Measurements from ENCODE around the gene AMOTL1. TPM values are rescaled to one million over a fixed set of nuclear protein-coding genes. Genes with fewer than 3 reads are reported as not detected.
"Not testable (repeated sequence)": the region's sequence is repeated elsewhere in the genome, so short reads cannot be mapped to it uniquely, and the experiment has no call there.

Gene AMOTL1
- polyA plus RNA-seq, 4 donors, result 38.4 to 52.1 (median 47.5) TPM

DNA sequence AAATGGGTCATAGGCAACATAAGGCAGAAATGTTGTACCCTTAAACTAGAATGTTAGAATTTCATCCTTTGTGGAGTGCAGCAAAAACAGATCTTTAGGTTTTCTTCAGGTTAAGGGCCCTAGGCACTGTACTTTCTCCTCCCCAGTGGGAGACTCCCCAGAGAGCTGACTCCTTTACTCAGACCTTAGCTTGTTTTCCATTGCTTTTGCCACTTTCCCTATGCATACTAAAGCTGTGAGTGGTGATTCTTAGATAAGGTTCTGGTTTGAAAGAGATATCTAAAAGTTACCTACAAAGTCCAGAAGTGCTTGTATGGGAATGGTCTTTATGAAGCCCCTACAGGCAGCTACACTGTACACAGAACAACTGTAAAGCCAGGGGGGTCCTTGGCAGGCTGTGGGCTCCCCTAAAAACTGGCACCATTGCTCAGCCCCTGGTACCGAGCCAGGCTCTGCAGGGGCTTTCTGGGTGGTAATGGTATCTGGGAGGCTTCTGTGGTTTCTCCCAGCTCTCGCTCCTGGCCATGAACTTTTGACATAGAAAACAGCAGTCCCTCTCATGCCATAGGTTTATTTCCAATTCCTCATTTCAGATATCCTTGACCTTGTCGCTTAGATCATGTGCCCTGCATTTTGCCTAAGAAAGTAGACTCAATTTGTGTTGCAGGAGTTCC, 23.2 kb downstream of the AMOTL1 start:
- no peak for DNase-seq (ENCODE audit: low read depth in 4 of 4, low spot score in 3 of 4)

DNA sequence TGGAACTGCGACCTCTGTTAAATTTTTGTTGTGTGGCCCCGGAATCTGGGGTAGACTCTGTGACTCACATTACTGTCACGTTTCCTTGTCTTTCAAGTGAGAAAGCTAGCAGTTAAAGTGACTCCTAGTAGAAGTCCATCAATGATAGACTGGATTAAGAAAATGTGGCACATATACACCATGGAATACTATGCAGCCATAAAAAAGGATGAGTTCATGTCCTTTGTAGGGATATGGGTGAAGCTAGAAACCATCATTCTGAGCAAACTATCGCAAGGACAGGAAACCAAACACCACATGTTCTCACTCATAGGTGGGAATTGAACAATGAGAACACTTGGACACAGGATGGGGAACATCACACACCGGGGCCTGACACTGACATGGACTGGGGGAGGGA, 23.8 kb downstream of the AMOTL1 start:
- not testable (repeated sequence) for DNase-seq (ENCODE audit: low read depth in 4 of 4, low spot score in 3 of 4)

DNA sequence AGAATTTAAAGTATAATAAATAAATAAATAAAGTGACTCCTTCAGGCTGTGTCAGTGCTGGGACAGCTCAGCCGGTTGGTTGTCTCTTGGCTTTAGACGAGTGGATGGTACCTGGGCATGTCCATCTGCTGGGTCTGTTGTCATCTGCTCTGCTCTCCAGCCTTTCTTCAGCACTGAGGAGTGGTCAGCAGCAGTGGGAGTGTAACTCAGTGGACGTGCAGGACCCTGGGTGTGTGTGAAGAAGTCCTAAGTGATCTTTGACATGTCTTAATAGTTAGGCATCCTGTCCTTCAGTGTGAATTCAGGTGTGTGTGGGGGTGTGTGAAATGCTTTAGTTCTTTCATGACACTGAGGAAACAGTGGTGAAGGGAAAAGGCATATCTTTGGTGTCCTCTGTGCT, 24.3 kb downstream of the AMOTL1 start:
- no peak for DNase-seq (ENCODE audit: low read depth in 4 of 4, low spot score in 3 of 4)

DNA sequence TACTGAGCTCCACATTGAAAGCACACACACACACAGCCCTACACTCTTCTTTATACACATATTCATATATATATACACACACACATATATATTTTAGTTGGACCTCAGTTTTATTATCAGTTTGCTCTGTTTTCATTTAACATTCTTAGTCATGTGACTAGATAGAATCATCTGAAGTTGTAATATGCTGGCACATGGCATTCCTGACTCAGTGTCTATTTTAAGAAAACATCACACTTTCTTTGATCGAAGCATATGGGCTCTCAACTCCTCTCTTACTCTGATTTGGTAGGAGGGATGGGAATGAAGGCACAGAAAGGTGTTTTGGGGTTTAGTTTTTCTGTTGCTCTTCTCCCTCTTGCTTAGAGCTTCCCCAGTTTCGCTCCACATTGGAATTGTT, 24.8 kb downstream of the AMOTL1 start:
- no peak for DNase-seq (ENCODE audit: low read depth in 4 of 4, low spot score in 3 of 4)

DNA sequence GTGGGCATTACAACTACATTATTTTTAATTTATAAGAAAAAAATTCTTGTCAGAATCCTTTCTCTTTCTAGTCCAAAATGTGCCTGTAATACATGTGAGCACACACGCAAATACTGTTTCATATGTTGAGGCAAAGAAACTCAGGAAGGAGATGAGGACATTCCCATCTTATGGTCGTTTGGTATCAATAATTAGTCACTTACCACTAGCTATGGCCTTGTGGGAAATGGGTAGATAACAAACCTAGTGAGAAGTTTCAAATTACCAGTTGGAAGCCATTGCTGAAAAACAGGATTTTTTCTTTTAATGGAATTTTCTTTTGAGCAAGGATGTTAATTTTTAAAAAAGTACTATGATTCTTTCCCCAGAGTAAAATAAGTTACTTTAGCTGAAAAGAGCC, 25.7 kb downstream of the AMOTL1 start:
- DNase-seq (ENCODE audit: low read depth in 4 of 4, low spot score in 3 of 4), result no peak

DNA sequence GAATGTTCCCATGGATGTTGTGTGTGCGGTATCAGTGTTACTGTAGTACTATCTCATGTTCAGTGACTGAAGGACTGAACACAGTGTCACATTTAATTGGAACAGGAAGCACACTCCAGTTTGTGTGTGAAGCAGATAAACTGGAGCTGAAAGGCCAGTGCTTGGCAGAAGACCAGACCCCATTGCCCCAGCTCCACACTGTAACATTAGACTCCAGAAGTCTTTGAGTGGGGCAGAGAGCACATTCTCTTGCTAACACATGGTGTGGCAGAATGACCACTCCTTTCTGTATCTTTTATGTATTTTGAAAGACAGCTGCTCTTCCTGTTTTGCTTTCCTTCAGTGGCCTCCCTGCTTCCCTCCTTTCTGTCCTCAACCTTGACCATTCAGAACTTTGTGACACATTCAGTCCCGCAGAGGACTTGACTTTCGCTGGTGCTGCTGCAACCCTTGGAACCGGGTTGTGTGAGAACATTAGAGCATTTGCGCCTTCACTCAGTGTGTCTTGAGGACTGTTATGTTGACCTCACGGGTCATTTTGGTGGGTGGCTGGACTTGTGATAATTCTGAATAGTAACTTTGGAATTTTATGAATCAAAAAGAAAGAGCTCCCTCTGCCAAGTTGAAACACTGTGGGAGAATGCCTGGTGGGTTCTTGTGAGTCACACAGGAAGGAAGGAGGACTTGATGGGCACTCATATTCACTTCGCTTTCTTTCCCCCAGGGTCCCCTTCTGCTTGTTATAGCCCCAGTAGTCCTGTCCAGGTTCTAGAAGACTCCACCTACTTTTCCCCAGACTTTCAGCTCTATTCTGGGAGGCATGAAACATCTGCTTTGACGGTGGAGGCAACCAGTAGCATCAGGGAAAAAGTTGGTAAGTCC, 26.4 kb downstream of the AMOTL1 start:
- DNase-seq (ENCODE audit: low read depth in 4 of 4, low spot score in 3 of 4), result no peak

DNA sequence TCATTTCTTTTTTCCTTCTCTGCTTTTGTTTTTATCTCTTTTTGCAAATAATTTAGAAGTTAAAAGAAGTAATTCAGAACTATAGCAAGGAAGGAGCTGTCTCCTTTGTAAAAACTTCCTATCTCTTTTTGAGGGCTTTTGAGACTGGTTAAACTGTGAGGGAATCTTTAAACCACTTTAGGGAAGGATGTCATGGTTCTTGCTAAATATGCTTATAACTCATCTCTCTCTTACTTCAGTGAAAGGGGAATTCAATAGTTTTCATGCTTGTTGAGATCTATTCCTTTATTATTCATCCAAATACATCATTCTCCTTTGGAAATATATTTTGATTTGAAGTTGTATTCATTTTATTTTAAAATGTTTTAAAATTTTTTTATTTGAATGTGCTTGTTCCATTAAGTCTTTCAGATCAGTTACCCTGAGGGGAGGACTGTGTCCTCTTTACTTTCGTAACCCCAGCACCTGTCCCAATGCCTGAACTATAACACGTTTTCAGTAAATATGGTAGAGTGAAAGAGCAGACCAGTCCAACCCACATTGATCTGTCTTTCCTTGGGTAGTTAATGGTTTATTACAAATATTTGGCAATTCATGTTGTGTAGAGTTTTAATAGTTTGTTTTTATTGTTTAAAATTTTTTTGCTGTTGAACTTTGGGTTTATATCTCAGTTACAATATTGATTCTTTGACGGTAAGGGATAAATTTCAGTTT, 27.5 kb downstream of the AMOTL1 start:
- no peak for DNase-seq (ENCODE audit: low read depth in 4 of 4, low spot score in 3 of 4)

DNA sequence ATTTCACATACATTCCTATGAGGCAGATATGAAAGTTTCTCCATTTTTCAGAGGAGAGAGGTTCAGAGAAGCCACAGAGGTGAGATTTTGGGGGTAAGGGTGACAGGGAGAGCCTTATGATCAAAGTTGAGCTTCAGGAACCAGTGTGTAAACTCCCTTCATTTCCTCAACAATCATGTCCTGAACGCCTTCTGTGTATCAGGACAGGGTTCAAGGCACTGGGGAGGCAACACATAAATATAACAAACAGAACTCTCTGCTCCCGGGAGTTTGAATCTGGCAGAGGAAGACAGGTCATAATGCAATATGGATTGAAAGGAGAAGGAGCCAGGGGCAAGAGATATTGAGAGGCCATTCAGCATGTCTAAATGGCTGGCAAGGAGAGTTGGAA, 28.0 kb downstream of the AMOTL1 start:
- no peak for DNase-seq (ENCODE audit: low read depth in 4 of 4, low spot score in 3 of 4)

DNA sequence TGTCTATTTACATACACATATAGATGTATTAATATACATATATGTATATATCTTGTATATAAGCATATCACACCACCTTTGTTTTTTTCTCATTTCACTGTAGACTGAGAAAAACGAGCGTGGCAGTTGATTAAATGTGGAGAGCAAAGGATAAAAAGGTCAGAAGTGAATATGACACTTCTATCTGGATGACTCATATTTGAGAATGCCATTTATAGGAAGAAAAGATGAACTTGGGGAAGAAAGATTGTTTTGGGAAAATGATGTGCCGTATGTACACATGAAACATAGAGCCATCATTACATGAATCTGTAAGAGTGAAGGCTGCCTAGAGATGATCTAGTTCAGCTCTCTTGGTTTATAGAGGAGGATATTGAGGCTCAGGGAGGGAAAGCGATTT, 28.7 kb downstream of the AMOTL1 start:
- DNase-seq (ENCODE audit: low read depth in 4 of 4, low spot score in 3 of 4), result no peak

DNA sequence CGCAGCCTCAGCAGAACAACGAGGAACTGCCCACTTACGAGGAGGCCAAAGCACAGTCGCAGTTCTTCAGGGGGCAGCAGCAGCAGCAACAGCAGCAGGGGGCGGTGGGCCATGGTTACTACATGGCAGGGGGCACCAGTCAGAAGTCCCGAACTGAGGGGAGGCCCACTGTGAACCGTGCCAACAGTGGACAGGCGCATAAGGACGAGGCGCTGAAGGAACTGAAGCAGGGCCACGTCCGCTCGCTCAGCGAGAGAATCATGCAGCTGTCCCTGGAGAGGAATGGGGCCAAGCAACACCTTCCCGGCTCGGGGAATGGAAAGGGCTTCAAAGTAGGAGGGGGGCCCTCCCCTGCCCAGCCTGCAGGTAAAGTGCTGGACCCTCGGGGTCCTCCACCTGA, 31.6 kb downstream of the AMOTL1 start:
- no peak for DNase-seq (ENCODE audit: low read depth in 4 of 4, low spot score in 3 of 4)

DNA sequence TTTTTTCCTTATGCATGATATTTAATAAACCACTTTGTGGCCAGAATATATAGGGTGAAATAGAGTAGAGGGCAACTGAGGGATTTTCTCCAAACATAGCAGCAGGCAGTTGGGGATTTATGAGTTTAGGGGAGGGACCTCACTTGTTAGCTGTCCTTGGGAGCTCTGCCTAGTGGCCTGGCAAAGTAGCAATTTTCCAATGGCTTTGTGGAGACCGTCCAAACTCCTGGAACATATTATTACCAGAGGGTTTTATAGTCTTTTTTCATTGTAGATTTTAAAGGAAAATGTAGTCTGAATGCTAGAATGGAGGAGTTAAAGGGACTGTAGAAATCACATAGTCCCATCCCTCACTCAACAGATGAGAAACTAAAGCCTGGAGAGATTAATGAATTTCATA, 32.3 kb downstream of the AMOTL1 start:
- no peak for DNase-seq (ENCODE audit: low read depth in 4 of 4, low spot score in 3 of 4)

DNA sequence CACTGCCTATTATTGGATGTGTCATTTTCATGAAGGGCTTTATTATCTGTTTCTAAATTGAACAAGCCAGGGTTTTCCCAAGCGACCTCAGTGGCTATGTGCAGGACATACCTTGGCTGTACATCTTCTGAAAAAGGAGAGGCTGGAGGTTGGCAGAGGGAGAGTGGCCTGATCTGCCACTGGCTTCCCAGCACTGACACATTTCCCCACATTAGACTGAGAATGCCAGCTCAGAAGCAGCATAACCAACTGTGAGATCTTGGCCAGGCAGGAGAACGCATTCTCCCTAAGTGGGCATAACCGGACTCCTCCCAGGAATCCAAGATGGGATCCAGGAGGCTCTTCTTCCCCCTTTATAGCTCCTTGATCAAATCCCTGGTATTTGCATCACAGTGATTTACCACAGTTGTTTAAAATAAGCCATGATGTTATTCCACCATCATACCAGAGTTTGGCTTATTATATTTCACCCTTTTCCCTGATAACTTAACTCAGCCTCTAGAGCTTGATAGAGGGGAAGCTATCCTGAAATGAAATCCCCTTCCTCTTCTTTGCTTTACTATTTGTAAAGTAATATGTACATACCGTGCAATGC, 33.8 kb downstream of the AMOTL1 start:
- no peak for DNase-seq (ENCODE audit: low read depth in 4 of 4, low spot score in 3 of 4)

DNA sequence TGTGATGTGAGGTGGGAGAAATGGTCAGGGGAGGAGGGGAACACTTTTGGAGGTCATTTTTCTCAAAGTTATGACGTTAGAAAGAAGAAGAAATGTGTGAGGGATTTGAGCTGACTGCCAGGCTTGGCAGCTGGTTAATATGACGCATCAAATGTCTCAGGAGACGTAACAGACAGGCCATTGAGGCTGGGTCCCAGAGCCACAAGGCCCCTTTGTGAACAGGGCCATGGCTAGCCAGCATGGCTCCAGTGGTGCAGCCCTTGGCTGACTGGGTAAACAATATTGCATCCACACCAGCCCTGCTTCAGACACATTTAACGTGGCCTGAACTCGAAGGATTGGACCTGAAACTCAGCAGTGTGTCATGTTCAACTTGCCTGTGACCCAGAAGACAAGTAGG, 34.3 kb downstream of the AMOTL1 start:
- DNase-seq (ENCODE audit: low read depth in 4 of 4, low spot score in 3 of 4), result no peak

DNA sequence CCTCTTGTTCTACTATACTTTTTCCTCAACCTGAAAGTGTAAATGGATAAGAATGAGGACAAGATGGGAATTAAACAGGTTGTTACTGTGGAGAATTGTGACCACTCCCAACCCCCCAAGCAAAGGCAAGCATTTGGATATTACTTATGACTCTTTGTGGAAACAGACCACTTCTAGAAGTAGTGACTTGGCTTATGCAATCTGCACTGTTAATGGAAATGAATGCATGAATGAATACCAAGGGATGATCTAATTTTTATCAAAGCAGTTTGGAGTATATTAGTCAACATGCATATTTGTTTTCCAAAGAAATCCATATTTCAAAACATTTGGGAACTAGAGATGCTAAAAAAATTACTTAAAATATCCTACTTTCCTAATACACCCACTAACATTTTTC, 35.3 kb downstream of the AMOTL1 start:
- no peak for DNase-seq (ENCODE audit: low read depth in 4 of 4, low spot score in 3 of 4)

DNA sequence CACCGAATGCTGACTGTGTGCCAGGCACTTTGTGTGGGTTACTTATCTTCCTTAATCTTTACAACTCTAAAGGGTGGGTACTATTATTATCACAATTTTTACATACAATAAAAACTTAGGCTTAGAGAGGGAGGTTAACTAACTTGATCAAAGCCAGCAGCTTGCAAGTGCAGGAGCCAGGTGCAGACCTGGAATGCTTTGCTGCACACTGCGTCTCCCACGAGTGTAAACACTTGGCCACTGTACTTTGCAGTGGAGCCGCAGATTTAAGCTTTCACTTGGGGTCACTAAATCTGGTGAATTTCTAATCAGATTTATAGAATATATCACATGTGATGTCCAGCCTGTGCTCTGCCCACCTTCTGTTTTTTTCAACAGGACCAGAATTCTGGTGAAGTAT, 36.7 kb downstream of the AMOTL1 start:
- no peak for DNase-seq (ENCODE audit: low read depth in 4 of 4, low spot score in 3 of 4)

DNA sequence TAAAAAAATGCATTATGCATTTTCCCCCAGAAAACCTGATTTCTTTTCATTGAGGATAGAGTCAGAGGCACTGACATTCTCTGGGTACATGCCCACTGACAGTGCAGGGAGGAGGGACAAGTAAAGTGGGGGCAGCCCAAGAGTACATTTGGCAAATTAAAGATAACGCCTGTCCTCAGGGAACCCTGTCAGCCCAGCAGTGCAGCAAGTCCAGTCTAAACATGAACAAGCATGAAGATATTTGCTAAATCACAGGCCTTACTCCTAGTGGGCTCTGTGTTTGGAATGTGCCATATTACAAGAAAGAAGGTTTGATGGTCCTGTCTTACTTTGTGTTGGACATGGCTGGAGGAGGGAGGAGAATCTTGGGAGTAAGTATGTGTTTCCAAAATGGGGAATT, 37.9 kb downstream of the AMOTL1 start:
- no peak for DNase-seq (ENCODE audit: low read depth in 4 of 4, low spot score in 3 of 4)

DNA sequence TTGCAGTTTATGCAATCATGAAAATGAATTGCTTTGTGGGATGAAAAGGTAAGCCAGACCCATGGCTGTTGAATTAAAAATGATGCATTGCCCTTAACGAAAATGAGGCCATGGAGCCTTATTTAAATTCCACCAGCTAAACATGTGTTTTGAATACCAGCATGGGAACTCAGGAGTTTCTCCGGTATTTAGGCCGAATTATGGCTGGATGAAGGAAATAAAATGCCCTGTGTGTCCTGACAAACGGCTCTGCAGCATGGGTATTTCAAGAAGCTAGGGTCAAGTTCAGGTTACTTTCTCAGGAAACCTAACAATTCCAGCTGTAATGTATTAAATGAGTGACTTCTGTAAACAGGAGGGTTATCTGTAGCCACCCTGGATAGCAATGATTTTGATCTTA, 38.3 kb downstream of the AMOTL1 start:
- no peak for DNase-seq (ENCODE audit: low read depth in 4 of 4, low spot score in 3 of 4)

DNA sequence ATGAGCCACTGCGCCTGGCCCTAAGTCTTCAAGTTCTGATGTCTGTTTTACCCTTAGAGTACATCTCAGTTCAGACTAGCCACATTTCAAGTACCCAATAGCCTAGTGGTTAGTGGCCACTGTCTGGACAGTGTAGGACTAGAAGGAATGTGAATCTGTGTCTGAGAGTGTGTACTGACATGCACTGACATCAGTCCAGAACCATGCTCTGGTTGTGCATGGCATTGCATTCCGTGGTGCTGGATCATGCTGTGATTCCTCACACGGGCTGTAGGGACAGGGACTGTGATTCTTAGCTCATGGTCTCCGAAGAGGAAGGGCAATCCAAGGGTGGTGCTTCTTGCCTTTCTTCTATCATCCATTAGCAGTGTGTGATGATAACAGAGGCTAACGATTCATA, 41.1 kb downstream of the AMOTL1 start:
- no peak for DNase-seq (ENCODE audit: low read depth in 4 of 4, low spot score in 3 of 4)

DNA sequence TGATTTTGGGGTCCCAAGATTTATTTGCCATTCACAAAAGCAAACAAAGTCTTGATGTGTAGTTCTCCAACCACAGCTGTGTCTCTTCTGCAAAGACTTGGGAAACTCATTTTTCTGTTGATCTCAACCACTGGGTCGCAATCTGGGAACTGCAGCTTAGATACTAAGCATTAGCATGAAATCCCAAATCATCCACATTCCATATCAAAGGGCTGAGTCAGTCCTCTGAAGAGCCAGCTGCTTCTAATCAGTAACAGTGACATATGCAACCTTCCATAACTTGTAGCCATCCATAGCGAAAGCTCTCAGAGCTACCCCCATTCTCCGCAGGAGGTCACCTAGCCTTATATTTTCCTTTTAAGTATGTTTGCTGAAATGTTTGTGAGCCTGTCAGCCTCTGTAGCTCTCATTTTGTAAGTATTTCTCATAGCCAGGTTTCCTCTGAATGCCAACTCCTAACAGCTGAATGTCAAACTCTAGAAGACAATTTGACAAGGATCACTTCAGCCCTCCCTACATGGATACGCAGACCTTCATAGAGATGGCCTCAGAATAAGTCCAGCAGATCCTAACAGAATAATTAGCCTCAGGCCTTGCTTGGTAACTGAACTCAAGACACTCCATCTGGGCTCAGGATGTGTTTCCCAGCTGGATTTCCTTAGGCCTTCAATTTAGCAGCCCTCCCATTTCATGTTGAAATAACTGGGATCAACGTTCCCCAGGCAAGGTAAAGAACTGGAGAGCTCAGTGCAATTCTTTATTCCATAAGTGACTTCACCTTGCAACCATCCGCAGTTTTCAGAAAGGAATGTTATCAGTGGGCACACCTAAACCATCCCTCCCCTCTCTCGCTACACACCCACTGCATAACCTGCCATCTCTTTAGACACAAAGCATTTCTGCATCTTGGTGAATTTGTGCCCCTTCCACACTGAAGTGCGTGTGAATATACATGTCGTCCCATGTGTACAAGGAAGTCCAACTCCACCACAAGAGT, 44.9 kb downstream of the AMOTL1 start:
- not testable (repeated sequence) for DNase-seq (ENCODE audit: low read depth in 4 of 4, low spot score in 3 of 4)

All from left renal pelvis (tissue), 4 donors.